Measurements from ENCODE around the gene CD3E. TPM values are rescaled to one million over a fixed set of nuclear protein-coding genes. Genes with fewer than 3 reads are reported as not detected.

The CD3E gene
- total RNA-seq, 1 experiment from 2014 or later = not detected

- Mint-ChIP-seq H3K4me1 (ENCODE audit: insufficient read depth, unreplicated experiment) (peaks cover 20% of the 10 kb centered on the region), H3K4me3 (ENCODE audit: unreplicated experiment) (no peak overlapping the region), H3K27ac (ENCODE audit: low read depth, unreplicated experiment) (no peak overlapping the region), H3K27me3 (ENCODE audit: insufficient read depth, unreplicated experiment) (no peaks in the 10 kb centered on the region), H3K9me3 (ENCODE audit: unreplicated experiment) (no peaks in the 10 kb centered on the region), H3K36me3 (ENCODE audit: insufficient read depth, unreplicated experiment) (no peaks in the 10 kb centered on the region)
- no TSS peak for BruUV-seq (replicated peaks)
- DNase-seq (ENCODE audit: unreplicated experiment) = peak; percentile 52
- CTCF ChIA-PET = interaction anchor here (0.6 to 6.3 kb wide), 6 partner anchors 12 to 140 kb away, joined by 3 to 58 read pairs (median 3); no protein-coding TSS in a partner anchor
- intact Hi-C loops (cut with micrococcal nuclease) = loop anchor here (5.0 kb wide), 1 partner anchor 35 kb away; the partner anchor contains the start of gene MPZL3
- no peak for TF ChIP-seq CTCF (IDR thresholded peaks at IDR 0.05; ENCODE audit: unreplicated experiment)
- POLR2A ChIA-PET = interaction anchor here (2.2 to 9.4 kb wide), 2 partner anchors 23 to 35 kb away, joined by 9 to 92 read pairs; partner anchors contain the start of genes MPZL2 and MPZL3
These were observed 17.5 kb upstream of the CD3E start for GRCh38 chr11:118287006-118287405.

DNA sequence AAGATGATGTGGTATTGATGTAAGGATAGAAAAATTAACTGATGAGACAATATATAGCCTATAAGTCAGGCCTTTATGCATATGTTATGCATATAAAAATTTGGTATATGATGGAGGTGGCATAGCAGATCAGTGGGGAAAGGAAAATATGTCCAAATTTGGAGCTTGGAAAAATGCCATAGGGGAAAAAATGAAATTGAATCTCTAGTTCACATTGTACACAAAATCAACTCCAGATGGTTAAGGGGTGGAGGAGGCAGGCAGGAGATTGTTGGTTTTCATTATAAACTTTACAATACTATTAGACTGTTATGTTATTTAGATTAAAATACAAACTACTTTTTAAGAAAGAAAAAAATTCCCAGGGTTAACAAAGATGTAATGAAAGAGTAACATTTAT is 15.1 kb upstream of the CD3E start:
- Mint-ChIP-seq H3K4me3 (ENCODE audit: unreplicated experiment) (no peak overlapping the region), H3K4me1 (ENCODE audit: insufficient read depth, unreplicated experiment) (peaks cover 21% of the 10 kb centered on the region), H3K27me3 (ENCODE audit: insufficient read depth, unreplicated experiment) (no peaks in the 10 kb centered on the region), H3K9me3 (ENCODE audit: unreplicated experiment) (no peaks in the 10 kb centered on the region), H3K27ac (ENCODE audit: low read depth, unreplicated experiment) (peak overlapping the region; percentile 59), H3K36me3 (ENCODE audit: insufficient read depth, unreplicated experiment) (no peaks in the 10 kb centered on the region)
- BruUV-seq (replicated peaks) = no TSS peak
- intact Hi-C loops (cut with micrococcal nuclease) = loop anchor here (5.0 kb wide), 1 partner anchor 37 kb away; the partner anchor contains the start of gene MPZL3
- no peak for TF ChIP-seq CTCF (IDR thresholded peaks at IDR 0.05; ENCODE audit: unreplicated experiment)
- no peak for DNase-seq (ENCODE audit: unreplicated experiment)
- CTCF ChIA-PET = interaction anchor here (0.7 to 6.3 kb wide), 9 partner anchors 9 to 145 kb away, joined by 3 to 58 read pairs (median 5); no protein-coding TSS in a partner anchor
- POLR2A ChIA-PET = interaction anchor here (0.7 to 9.4 kb wide), 2 partner anchors 25 to 36 kb away, joined by 3 to 92 read pairs; partner anchors contain the start of gene MPZL2

DNA sequence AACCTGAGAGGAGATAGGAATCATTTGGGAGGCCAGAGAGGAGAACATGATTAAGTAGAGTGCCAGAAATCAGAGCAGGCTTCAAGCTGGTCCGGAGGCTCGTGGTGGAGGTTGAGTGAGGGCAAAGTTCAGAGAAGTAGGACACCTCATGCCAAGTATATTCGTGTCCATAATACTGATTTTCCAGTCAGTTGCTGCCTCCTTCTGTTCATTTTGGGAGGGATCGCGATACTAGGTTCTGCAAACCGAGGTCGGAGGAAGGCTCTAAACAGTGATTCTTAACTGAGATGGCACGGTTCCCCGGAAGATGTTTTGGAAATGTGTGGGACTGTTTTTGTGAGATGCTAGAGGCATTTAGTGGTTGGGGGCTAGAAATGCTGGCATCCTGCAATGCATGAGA is 13.6 kb upstream of the CD3E start:
- intact Hi-C loops (cut with micrococcal nuclease) = loop anchor here (1.0 kb wide), 2 partner anchors 93 to 146 kb away; no protein-coding TSS in a partner anchor
- CTCF ChIA-PET = interaction anchor here (0.5 to 6.3 kb wide), 25 partner anchors 8 to 396 kb away, joined by 3 to 58 read pairs (median 5); partner anchors contain the start of gene MPZL2
- Mint-ChIP-seq H3K27me3 (ENCODE audit: insufficient read depth, unreplicated experiment) (no peaks in the 10 kb centered on the region), H3K4me3 (ENCODE audit: unreplicated experiment) (peak overlapping the region; percentile 19), H3K27ac (ENCODE audit: low read depth, unreplicated experiment) (no peak overlapping the region), H3K36me3 (ENCODE audit: insufficient read depth, unreplicated experiment) (no peaks in the 10 kb centered on the region), H3K4me1 (ENCODE audit: insufficient read depth, unreplicated experiment) (peaks cover 19% of the 10 kb centered on the region), H3K9me3 (ENCODE audit: unreplicated experiment) (no peaks in the 10 kb centered on the region)
- POLR2A ChIA-PET = interaction anchor here (0.6 to 2.3 kb wide), 18 partner anchors 13 to 166 kb away, joined by 3 to 68 read pairs (median 4); partner anchors contain the start of genes MPZL2 and MPZL3
- BruUV-seq (replicated peaks) = no TSS peak
- DNase-seq (ENCODE audit: unreplicated experiment) = peak; percentile 75
- TF ChIP-seq CTCF (IDR thresholded peaks at IDR 0.05; ENCODE audit: unreplicated experiment) = peak; percentile 43

- POLR2A ChIA-PET = interaction anchor here (0.7 to 2.3 kb wide), 16 partner anchors 12 to 148 kb away, joined by 3 to 68 read pairs (median 4); partner anchors contain the start of genes MPZL2 and MPZL3
- intact Hi-C loops (cut with micrococcal nuclease) = loop anchor here (1.0 kb wide), 2 partner anchors 93 to 146 kb away; no protein-coding TSS in a partner anchor
- peak overlapping the region; percentile 57 for H3K27ac Mint-ChIP-seq (ENCODE audit: low read depth, unreplicated experiment)
- H3K4me3 Mint-ChIP-seq (ENCODE audit: unreplicated experiment) = peak overlapping the region; percentile 19
- CTCF ChIA-PET = interaction anchor here (0.5 to 6.3 kb wide), 25 partner anchors 9 to 396 kb away, joined by 3 to 58 read pairs (median 5); partner anchors contain the start of gene MPZL2
- no peaks in the 10 kb centered on the region for H3K27me3 Mint-ChIP-seq (ENCODE audit: insufficient read depth, unreplicated experiment)
- TF ChIP-seq CTCF (IDR thresholded peaks at IDR 0.05; ENCODE audit: unreplicated experiment) = no peak
- DNase-seq (ENCODE audit: unreplicated experiment) = peak; percentile 65
- BruUV-seq (replicated peaks) = no TSS peak
- H3K36me3 Mint-ChIP-seq (ENCODE audit: insufficient read depth, unreplicated experiment) = no peaks in the 10 kb centered on the region
- H3K9me3 Mint-ChIP-seq (ENCODE audit: unreplicated experiment) = no peaks in the 10 kb centered on the region
- H3K4me1 Mint-ChIP-seq (ENCODE audit: insufficient read depth, unreplicated experiment) = peaks cover 16% of the 10 kb centered on the region
These were observed 12.9 kb upstream of the CD3E start for GRCh38 chr11:118291477-118292135.
